GM12891 (cell line): ENCODE data around the gene FBXL7.

Experiments used
- DNase-seq: peaks from one replicate; pipeline ENCODE4 v3.0.0; 2011; ENCODE audit warnings: low spot score; ENCODE audit not compliant: insufficient read length
- FAIRE-seq: peaks from 2 replicates; lab custom pipeline; 2011; peaks lifted over from hg19 to GRCh38; lab: Jason Lieb, UNC
- PAX5 ChIP-seq: IDR thresholded peaks from 2 replicates; pipeline ENCODE4 v1.6.1; 2011; ENCODE audit warnings: low read length, moderate library complexity, mild to moderate bottlenecking; ENCODE audit not compliant: insufficient read depth, severe bottlenecking
- POLR2A ChIP-seq: IDR thresholded peaks from 2 replicates; pipeline ENCODE4 v1.6.1; 2011; ENCODE audit warnings: low read depth, low read length, control low read depth
- POLR2AphosphoS5 ChIP-seq: IDR thresholded peaks from 2 replicates; pipeline ENCODE4 v1.6.1; 2011; ENCODE audit warnings: low read depth, low read length, control low read depth
- POU2F2 ChIP-seq: IDR thresholded peaks from 2 replicates; pipeline ENCODE4 v1.6.1; 2011; ENCODE audit warnings: low read depth, mild to moderate bottlenecking, control low read depth, low read length, moderate library complexity
- SPI1 ChIP-seq: IDR thresholded peaks from 2 replicates; pipeline ENCODE4 v1.6.1; 2011; ENCODE audit warnings: low read depth, low read length, control low read depth
- TAF1 ChIP-seq: IDR thresholded peaks from 2 replicates; pipeline ENCODE4 v1.6.1; 2011; ENCODE audit warnings: low read depth, low read length, control low read depth

FBXL7 gene

DNA sequence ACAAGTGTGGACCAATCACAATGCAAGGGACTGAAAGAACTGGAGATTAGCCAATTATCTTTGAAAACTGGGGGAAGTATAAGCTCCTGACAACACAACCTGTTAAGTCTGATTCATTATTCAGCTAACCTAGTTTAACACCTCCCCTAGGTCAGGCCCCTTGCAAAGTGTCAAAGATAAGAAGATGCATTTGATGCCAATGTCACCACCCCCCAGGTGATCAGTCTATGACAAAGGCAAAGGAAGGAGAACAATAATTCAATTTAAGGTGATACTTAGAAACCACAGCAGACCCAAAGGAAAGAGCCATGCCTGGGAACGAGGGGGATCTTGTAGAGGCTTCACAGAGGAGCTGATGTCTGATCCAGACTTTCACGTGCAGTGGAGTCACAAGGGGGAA lies 137.9 kb downstream of the FBXL7 start:
- DNase-seq (no peak), FAIRE-seq (no peak)
- TF ChIP-seq TAF1 (no peak), PAX5 (no peak), POLR2A (no peak), SPI1 (no peak), POLR2AphosphoS5 (no peak), POU2F2 (no peak)

DNA sequence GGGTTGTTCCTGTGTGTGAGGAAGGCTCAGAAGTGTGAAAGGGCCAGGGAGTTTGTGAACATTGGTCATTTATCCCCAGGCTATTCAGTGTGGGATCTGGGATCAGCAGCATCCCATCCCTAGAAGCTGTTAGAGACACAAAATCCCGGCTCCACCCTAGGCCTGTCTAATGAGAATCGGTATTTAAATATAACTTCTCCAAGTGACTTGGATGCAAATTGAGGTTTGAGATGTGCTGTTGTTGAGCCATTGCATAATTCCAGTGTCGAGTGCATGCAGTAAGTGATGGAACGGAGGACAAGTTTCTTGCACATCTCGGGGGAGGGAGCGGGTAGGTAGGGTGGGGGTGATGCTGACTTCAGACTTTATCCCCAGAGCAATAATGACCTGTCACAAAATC lies 138.3 kb downstream of the FBXL7 start:
- FAIRE-seq = no peak
- no peak for DNase-seq
- no peak for TF ChIP-seq SPI1

DNA sequence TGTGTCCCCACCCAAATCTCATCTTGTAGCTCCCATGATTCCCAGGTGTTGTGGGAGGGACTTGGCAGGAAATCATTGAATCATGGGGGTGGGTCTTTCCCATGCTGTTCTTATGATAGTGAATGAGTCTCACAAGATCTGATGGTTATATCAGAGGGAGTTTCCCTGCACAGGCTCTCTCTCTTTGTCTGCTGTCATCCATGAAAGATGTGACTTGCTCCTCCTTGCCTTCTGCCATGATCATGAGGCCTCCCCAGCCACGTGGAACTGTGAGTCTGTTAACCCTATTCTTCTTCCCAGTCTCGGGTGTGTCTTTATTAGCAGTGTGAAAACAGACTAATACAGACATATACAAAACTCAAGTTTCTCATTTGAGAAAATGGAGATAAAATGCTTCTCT lies 139.3 kb downstream of the FBXL7 start:
- TF ChIP-seq POU2F2 (no peak), SPI1 (no peak), POLR2AphosphoS5 (no peak), POLR2A (no peak), PAX5 (no peak), TAF1 (no peak)
- DNase-seq (no peak), FAIRE-seq (no peak)

GRCh38 chr5:15640116-15640515 lies 140.1 kb downstream of the FBXL7 start:
- no peak for TF ChIP-seq POU2F2
- TF ChIP-seq TAF1 = no peak
- TF ChIP-seq PAX5 = no peak
- TF ChIP-seq POLR2A = no peak
- TF ChIP-seq SPI1 = no peak
- no peak for TF ChIP-seq POLR2AphosphoS5
- no peak for FAIRE-seq
- no peak for DNase-seq

- TF ChIP-seq POU2F2 (no peak), TAF1 (no peak), PAX5 (no peak), POLR2A (no peak), SPI1 (no peak), POLR2AphosphoS5 (no peak)
- DNase-seq (no peak), FAIRE-seq (no peak)
Observed at GRCh38 chr5:15643731-15644130, 143.8 kb downstream of the FBXL7 start.

DNA sequence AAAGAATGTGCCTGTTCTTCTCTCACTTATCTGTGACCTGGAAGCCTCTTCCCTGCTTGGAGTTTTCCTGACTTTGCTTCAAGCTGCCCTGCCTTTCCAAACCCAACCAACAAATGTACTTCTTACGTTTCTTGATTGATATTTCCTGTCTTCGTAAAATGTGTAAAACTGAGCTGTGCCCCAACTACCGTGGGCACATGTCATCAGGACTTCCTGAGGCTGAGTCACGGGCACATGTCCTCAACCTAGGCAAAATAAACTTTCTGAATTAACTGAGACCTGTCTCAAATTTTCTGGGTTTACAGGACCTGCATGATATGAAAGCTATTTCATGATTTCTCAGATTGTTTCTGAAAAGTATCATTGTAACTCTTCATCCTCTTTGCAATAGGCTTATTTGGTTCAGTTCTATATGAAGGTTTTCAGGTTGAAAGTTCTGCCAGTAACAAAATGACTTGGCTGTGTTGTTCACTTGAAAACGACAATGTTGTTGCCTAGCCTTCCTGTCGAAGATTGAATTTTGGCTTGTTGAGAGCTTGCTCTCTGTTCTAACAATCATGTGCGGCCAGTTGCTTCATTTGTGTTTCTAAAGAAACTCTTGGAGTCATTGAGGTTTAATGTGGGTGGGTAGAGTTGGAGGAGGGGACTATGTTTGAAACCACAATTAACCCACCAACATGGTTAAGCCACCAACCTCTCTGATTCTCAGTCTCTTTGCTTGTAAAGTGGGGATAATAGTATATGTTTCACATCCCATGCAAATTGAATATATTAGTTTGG lies 145.6 kb downstream of the FBXL7 start:
- DNase-seq (no peak), FAIRE-seq (no peak)
- TF ChIP-seq PAX5 = no peak
- TF ChIP-seq TAF1 = no peak
- no peak for TF ChIP-seq SPI1
- TF ChIP-seq POLR2A = no peak

DNA sequence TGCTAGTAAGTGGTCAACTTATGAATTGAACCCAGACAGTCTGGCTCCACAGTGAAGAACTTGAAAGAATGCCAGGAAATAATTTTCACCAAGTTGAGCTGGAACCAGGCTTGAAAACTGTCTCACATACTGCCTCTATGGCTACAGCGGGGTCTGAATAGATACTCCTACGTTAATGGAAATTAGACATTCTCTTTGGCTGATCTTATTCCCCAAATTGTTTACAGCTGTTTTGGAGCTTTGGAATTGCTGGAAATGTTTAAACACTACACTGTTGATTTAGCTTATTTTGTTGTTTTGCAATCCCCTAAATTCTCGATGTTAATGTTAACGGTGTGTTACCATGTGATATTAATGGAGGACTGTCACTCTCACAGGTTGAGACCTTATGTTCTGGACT lies 146.4 kb downstream of the FBXL7 start:
- no peak for TF ChIP-seq POU2F2
- no peak for TF ChIP-seq PAX5
- no peak for TF ChIP-seq POLR2A
- no peak for TF ChIP-seq TAF1
- TF ChIP-seq POLR2AphosphoS5 = no peak
- no peak for TF ChIP-seq SPI1

DNA sequence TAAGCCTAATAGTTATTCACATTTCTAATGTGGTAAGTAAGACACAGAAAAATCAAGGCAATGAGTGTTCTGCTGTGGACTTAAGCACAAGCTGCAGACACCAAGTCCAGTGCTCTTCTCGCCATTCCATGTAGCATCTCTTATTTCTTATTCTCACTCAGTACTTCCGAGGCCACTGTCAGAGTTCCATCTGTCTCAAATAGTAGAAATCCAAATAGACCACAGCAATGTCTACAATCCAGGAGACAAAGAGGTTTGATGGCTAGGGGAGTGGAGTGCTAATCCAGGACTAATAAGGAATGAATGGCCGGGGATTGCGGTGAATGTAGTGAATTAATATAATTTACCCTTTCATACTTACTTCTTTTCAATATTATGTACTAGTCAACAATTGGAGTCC lies 147.3 kb downstream of the FBXL7 start:
- TF ChIP-seq POLR2AphosphoS5 = no peak
- no peak for TF ChIP-seq PAX5
- TF ChIP-seq TAF1 = no peak
- TF ChIP-seq SPI1 = no peak
- TF ChIP-seq POLR2A = no peak
- TF ChIP-seq POU2F2 = no peak
- DNase-seq (no peak), FAIRE-seq (no peak)

More for the DNA sequence above, 146.4 kb downstream of the FBXL7 start:
- no peak for FAIRE-seq
- DNase-seq = no peak

- TF ChIP-seq POLR2A = no peak
- no peak for TF ChIP-seq PAX5
- no peak for TF ChIP-seq POU2F2
- no peak for TF ChIP-seq TAF1
- no peak for TF ChIP-seq SPI1
- FAIRE-seq (no peak), DNase-seq (no peak)
Observed at GRCh38 chr5:15650266-15650665, 150.3 kb downstream of the FBXL7 start.

GRCh38 chr5:15654779-15655178 lies 154.8 kb downstream of the FBXL7 start:
- no peak for TF ChIP-seq POU2F2
- TF ChIP-seq POLR2AphosphoS5 = no peak
- TF ChIP-seq TAF1 = no peak
- DNase-seq (no peak), FAIRE-seq (no peak)
